Activated naive CD4-positive, alpha-beta T cell treated with anti-CD3 and anti-CD28 coated beads, Interleukin-2, amount 50 U/mL, for 24 hours (primary cell): ENCODE measurements around the gene PRR5.

ENCODE experiments used
- H3K27ac Mint-ChIP-seq: one replicate; pipeline ENCODE4 v1.8.0; 2021; ENCODE audit warnings: mild to moderate bottlenecking, mixed read lengths
- H3K27me3 Mint-ChIP-seq: one replicate; pipeline ENCODE4 v1.8.0; 2021; ENCODE audit warnings: mixed read lengths
- H3K36me3 Mint-ChIP-seq: one replicate; pipeline ENCODE4 v1.8.0; 2021; ENCODE audit warnings: mixed read lengths
- H3K4me1 Mint-ChIP-seq: one replicate; pipeline ENCODE4 v1.8.0; 2021; ENCODE audit warnings: mixed read lengths
- H3K4me3 Mint-ChIP-seq: one replicate; pipeline ENCODE4 v1.8.0; 2021; ENCODE audit warnings: mild to moderate bottlenecking, mixed read lengths
- H3K9me3 Mint-ChIP-seq: one replicate; pipeline ENCODE4 v1.8.0; 2021; ENCODE audit warnings: mixed read lengths

Gene PRR5

DNA sequence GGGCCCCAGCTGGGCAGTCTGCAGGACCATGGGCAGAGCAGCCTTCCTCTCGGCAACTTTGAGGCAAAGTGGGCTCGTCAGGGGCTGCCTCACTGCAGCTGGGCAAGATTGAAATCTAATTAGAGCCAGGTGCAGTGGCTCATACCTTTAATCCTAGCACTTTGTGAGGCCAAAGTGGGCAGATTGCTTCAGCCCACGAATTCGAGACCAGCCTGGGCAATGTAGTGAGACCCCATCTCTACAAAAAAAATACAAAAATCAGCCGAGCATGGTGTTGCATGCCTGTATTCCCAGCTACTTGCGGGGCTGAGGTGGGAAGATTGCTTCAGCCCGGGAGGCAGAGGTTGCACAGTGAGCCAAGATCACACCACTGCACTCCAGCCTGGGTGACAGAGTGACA lies 84.6 kb downstream of the PRR5 start:
- no peak overlapping the region for H3K4me3 Mint-ChIP-seq
- peaks cover 5% of the 10 kb centered on the region for H3K27me3 Mint-ChIP-seq
- no peaks in the 10 kb centered on the region for H3K36me3 Mint-ChIP-seq
- H3K4me1 Mint-ChIP-seq: no peaks in the 10 kb centered on the region
- no peak overlapping the region for H3K27ac Mint-ChIP-seq
- H3K9me3 Mint-ChIP-seq: no peaks in the 10 kb centered on the region
